GM19452 (cell line): ENCODE measurements around the gene NBPF1.
A peak's percentile ranks its signal among the peaks of the same experiment; 100 is the strongest.
"Not testable (repeated sequence)": the region's sequence is repeated elsewhere in the genome, so short reads cannot be mapped to it uniquely, and the experiment has no call there.

Source experiments
- ATAC-seq: cut with Tn5 transposase; IDR thresholded peaks from one replicate; pipeline ENCODE4 v1.9.1; 2021; ENCODE audit not compliant: unreplicated experiment

The NBPF1 gene

DNA sequence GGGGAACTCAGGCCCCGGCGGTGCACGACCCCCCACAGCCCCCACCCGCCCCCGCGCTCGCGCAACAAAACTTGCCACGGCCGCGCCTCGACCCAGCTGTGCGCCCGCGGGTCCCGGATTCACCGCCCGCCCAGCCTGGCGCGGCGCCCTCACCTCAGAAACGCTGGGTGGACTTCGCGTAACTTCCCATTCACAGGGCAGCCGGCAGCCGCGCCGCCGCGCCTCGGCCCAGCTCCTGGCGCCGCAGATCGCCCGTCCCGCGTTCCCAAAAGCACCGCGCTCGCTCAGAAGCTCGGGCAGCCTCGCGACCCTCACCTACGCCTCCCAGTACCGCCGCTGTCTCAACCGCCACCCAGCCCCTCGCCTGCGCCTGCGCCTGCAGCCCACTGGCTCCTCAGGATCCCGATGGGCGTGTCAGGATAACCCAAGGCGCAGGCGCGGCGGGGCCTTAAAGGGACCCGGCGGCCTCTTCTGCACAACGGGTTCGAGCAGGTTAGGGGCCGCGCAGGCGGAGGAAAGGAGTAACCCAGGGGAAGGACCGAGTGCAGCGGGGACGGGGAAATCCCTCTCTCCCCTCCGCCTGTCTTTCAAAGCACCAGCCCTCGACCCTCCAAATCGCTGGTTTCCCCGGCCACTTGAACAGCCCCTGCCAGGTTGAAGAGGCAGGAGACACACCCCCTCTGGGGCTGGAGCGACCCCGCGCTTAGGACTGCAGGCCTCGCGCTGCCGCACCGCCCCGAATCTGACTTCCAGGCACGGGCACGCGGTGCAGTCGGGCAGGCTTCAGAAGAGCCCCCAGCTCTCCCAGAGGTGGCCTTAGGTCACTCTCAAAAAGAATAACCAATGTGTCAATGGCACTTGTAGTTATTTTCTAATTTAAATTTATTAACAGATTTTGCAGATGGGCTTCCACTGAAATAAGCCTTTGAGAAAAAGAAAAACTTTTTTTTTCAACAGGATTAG lies at the start of gene NBPF1:
Gene NBPF1, minus strand, starts transcription at position 380 of the 963 bp plus-strand sequence.
- peak; percentile 72 for ATAC-seq

DNA sequence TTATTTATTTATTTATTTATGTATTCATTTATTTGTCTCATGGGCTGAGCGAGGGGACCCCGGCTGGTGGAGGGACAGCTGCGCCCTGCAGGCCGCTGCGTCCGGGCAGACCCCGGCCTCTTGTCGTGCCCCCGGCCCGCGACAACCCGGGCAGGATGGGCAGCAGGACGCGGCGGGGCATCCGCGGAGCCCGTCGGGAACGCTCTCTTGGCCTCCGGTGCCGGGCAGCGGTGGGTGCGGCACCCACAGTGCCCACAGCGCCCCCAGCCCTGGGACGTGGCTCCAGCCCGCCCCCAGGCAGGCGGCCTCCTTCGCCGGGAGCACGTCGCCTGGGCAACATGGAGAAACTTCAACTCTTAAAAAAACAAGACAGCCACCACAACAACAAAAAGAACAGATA lies 44.9 kb upstream of the NBPF1 start:
- ATAC-seq = not testable (repeated sequence)

DNA sequence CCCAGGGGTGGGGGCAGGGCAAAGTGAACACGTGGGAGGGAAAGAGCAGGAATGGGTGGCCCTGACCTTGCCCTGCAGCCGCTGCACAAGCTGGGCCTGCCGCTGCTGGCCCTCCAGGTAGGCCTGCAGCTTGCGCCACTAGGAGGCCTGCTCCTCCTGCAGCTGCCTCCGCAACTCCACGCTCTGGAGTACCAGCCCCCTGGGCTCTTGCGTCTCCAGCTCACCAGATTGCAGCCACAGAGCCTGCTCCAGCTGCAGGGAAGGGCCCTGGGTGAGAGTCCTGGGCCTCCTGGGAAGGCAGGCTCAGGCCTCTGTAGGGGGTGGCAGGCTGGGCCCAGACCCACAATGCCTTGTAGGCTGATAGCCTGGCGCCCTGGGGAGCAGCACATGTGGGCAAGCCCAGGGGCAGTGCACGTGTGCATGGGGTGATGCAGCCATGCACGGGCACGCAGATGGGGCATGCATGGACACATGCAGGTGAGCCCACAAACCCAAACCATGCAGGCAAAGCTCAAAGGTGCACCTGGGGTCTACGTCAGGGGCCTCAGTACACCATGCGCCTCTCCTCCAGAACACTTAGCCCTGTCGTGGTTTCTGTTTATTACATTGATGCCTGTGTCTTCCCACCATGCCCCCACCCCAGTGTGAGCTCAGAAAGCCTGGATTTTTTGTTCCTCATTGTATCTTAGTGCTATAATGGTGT lies 43.8 kb upstream of the NBPF1 start:
- not testable (repeated sequence) for ATAC-seq

DNA sequence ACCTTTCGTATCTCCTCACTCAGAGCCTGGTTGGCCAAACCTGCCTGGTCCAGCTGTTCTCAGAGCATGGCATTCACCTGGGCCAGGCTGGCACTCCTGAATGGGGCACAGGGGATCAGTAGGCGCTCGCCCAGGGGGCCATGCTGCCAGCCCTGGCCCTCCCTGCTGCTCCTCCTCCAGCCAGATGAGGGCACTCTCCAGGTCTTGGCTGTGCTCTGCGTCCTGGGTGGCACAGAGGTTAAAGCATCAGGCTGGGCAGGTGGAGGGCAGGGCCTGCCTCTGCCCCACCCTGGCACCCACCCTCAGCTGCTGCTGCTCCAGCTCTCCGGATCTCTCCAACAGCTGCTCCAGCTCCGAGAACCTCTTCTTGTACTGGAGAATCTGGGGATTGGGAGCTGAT lies 43.2 kb upstream of the NBPF1 start:
- ATAC-seq = not testable (repeated sequence)

DNA sequence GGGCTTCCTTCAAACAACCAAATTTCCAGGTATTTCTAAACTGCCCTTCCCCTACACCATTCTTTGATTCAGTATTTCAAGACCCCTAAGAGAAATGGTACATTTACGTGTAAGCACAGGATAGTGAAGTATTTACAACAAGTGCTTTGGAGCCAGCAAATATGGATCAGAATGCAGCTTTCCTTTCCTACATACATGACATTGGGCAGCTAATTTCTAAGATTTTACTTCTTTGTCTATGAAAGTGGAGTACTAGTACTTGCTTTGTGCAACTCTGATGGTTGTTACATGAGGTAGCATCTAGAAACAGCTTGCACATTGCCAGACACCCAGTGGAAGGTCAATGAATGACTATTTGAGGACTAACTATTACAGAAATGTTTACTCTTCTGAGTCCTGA lies 38.2 kb upstream of the NBPF1 start:
- not testable (repeated sequence) for ATAC-seq

DNA sequence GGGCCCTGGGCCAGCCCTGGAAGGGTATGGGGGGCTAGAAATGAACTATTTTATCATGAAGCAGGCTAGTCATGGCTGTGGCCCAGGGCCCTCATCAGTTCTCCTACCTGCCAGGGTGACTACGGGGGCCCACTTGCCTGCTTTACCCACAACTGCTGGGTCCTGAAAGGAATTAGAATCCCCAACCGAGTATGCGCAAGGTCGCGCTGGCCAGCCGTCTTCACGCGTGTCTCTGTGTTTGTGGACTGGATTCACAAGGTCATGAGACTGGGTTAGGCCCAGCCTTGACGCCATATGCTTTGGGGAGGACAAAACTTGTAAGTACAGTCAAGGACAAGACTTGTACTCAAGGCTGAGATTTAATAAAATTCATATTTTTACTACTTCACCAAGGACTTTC lies 36.6 kb upstream of the NBPF1 start:
- ATAC-seq = not testable (repeated sequence)

DNA sequence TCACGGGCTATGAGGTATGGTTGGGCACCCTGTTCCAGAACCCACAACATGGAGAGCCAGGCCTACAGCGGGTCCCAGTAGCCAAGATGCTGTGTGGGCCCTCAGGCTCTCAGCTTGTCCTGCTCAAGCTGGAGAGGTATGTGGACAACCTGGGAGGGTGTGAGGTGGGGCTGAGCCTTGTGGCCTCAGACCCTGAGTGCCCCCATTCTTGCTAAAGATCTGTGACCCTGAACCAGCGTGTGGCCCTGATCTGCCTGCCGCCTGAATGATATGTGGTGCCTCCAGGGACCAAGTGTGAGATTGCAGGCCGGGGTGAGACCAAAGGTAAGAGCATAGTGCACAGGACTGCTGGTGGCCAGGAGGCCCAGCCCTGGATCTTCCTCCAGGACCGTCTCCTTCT lies 36.0 kb upstream of the NBPF1 start:
- not testable (repeated sequence) for ATAC-seq

DNA sequence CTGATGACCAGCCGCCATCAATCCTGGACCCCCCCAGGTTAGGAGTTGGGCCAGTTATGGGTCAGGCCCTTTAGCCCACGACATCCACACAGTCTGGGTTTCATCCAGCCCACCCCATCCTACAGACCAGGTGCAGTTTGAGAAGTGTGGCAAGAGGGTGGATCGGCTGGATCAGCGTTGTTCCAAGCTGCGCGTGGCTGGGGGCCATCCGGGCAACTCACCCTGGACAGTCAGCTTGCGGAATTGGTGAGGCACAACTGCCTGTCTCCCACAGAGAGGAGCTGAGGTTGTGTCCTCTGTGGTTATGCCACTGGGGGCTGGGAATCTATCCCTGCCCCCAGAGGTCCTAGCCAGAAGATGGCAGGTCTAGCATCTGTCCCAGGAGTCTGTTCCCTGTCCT lies 35.4 kb upstream of the NBPF1 start:
- not testable (repeated sequence) for ATAC-seq

DNA sequence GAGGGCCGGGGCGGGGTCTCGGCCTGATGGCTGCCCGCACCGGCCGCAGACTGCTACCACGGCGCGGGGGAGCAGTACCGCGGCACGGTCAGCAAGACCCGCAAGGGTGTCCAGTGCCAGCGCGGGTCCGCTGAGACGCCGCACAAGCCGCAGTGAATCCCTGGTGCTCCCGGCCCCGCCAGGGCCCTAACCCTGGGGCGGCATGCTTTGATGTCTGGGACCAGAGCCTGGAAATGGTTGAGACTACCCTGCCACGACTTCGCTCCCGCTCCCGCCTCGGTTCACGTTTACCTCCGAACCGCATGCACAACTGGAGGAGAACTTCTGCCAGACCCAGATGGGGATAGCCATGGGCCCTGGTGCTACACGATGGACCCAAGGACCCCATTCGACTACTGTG lies 34.9 kb upstream of the NBPF1 start:
- ATAC-seq = not testable (repeated sequence)

DNA sequence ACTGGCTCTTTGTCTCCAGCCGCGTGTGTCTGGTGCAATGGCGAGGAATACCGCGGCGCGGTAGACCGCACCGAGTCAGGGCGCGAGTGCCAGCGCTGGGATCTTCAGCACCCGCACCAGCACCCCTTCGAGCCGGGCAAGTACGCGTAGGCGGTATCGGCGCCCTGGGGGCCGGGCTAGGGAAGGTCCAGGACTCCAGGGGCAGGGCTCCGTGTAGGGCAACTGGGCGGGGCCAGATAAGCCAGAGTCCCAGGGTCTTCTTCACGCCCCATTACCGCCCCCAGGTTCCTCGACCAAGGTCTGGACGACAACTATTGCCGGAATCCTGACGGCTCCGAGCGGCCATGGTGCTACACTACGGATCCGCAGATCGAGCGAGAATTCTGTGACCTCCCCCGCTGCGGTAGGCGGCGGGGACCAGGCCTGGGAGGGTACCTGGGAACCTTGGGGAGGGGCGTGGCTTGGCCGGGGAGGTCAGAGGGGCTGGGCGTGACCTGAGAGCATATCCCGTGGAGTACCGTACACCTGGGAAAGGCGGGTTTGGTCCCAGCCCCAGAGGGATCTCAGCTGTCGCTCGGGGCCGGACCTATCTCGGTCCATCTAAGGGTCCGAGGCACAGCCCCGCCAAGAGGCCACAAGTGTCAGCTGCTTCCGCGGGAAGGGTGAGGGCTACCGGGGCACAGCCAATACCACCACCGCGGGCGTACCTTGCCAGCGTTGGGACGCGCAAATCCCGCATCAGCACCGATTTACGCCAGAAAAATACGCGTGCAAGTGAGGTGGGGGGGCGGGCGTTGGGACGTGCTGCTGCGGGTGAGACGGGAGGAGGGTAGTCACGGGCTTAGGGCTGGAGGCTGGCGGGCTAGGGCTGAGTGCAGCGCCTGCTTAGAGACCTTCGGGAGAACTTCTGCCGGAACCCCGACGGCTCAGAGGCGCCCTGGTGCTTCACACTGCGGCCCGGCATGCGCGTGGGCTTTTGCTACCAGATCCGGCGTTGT lies 34.1 kb upstream of the NBPF1 start:
- ATAC-seq = not testable (repeated sequence)

DNA sequence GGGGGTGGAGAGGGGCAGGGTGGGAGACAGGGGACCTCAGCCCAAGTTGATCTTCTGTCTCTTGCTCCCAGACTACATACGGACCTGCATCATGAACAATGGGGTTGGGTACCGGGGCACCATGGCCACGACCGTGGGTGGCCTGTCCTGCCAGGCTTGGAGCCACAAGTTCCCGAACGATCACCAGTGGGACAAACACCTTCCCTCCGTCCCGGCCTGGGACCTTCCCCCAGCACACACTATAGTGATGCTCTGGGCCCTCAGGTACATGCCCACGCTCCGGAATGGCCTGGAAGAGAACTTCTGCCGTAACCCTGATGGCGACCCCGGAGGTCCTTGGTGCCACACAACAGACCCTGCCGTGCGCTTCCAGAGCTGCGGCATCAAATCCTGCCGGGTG lies 33.4 kb upstream of the NBPF1 start:
- not testable (repeated sequence) for ATAC-seq

DNA sequence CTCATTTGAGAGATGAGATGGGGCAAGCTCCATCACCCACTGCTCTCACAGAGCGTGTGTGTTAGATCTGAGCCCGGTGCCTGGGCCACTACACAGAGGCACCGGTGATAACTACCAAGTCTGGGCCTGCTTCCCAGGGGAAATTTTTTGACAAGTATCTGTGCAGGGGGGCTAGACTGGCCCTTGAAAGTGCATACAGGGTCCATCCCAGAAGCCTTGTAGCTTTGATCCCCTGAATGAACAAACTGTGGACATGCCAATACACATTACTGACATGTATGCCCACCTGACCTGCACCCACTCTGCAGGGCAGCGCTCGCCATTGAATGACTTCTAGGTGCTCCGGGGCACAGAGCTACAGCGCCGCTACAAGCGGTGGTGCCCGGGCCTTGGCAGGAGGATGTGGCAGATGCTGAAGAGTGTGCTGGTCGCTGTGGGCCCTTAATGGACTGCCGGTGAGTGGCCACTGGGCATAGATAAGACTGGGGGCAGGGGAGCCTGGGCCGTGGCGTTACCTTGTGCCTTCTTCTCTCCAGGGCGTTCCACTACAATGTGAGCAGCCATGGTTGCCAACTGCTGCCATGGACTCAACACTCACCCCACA lies 32.8 kb upstream of the NBPF1 start:
- ATAC-seq = not testable (repeated sequence)

DNA sequence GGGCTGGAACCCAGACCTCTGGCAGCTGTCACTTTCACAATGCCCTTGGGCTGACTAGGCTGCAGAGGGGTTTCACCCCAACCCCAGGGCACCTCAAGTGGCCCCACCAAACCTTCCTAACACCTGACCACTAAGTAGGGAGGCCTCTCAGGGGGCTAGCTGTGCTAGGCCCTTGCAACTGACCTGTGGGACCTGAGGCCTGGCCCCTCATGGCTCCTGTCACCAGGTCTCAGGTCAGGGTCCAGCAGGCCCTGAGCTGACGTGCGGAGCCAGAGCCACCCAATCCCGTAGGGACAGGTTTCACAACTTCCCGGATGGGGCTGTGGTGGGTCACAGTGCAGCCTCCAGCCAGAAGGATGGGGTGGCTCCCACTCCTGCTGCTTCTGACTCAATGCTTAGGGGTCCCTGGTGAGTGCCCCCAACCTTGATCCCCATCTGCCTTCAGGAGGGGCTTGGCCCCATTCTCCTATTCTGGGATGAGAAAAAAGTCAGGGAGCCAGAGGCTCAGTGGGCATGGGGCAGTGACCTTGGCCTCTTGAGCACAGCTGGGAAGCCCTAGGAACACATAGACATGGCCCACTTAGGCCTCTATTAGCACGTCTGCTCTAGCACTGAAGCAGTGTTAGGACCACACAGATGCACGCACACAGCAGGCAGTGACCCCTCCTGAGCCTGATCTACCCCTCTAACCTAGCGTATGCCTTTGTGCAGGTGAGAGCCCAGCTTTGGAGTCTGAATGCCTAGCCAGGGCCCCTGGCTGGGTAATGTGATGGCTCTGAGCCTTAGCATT lies 32.1 kb upstream of the NBPF1 start:
- ATAC-seq = not testable (repeated sequence)

DNA sequence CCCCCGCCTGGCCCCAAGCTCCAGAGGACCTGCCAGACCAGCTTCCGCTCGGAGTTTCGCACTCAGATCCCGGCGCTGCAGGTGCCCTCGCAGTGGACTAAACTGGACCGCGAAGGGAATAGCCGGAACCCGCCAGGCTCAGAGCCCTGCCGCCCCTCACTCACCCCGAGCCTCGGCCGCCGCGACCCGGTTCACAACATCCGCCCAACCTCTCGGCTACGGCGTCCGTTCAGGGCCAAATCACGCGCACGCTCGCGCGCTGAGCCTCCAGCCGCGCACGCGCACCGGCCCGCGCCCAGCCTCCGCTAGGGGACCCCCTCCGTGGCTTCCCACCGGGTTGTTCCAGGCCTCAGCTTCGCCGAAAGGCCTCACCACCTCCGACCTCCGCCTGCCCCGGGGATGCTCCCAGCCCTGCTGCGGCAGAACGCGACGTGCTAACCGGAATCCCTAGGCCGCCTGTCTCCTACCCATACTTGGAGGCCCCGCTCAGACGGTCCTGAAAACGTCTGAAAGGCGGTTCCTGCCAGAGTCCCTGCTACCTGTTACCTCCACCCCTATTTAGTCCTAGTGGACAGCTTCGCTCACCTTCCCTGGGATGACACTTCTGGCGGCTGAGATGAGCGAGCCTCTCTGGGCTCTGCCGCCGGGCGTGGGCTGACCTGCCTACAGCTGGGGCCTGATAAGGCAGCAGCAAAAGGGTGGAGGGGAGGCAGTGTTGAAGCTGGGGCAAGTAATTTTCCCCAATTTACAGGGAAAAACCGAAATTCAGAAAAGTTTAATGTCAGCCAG lies 31.3 kb upstream of the NBPF1 start:
- peak; percentile 71 for ATAC-seq

DNA sequence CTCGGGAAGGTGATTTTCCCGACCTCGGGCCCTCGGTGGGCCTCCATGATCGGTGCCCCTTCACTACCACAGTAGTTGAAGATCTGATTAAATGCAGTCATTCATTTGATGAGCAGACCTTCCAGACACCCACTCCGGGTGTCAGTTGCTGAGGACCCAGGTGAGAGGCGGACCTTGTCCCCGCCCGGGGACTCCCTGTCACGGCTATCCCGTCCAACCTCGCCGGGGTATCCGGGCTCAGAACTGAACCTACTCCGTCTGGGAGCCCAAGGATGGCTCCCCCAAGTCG lies 30.8 kb upstream of the NBPF1 start:
- ATAC-seq = peak; percentile 37

DNA sequence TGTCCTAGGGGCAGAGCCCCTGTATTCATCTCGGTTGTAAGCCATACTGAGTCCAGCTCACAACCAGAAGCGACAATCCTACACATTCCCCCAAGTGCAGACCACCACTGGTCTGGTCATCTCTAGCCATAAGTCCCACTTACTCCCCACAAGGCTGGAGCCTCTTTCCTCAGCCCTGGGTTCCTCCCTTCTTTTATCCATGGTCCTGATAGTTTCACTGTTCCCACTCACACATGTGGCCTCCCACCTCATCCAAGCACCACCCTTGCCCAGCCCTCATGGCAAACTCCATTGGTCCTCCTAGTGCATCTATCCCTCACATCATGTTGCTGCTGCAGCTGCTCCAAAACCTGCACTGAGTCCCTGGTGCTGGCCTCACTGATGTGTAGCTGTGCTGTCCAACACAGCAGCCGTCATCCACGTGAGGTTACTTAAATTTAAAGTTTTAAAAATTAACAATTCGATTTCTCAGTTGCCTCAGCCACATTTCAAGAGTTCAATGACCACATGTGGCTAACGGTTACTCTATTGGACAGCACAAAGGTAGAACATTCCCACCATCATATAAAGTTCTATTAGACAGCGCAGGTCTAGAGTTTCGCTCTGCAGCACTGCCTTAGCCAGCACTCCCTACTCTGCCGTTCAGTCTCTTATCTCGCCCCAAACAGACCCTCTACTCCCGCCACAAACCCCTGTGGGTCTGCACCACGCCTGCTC lies 30.3 kb upstream of the NBPF1 start:
- peak; percentile 4 for ATAC-seq

DNA sequence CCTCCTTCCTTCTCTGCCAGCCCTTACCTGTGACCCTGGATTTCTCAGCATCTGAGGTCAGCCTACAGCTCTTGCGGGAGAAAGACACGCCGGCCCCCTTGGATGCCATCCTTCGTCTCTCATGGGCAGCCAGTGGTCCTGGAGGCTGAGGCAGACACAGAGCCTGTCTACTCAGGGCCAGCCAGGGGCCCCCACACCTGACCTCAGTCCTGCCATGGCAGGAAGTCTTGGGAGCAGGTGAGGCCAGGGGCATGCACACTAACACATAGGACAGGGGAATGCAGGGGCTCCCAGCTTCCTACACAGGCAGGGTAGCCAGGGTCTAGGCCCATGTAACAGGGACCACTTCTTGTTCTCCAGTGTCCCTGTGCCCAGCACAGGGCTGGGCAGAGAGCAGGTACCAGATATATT lies 29.6 kb upstream of the NBPF1 start:
- ATAC-seq = not testable (repeated sequence)
